ENCODE results near the gene DCLK2. TPM values are rescaled to one million over a fixed set of nuclear protein-coding genes. Genes with fewer than 3 reads are reported as not detected.

Gene DCLK2
- total RNA-seq, 1 experiment from 2014 or later, result 2.7 TPM

- ChIA-PET RAD21 (ENCODE audit: low non-redundant PET in 1 of 2, low total read pairs in 2 of 2, uncharacterized antibody in 2 of 2, unreplicated experiment in 2 of 2) (no interaction called here), POLR2A (no interaction called here), CTCF (no interaction called here)
- Histone ChIP-seq H2AFZ (ENCODE audit: low read depth, low read length, poor library complexity, severe bottlenecking) (no peak overlapping the region), H3K4me2 (ENCODE audit: low read length) (no peak overlapping the region), H3K79me2 (ENCODE audit: insufficient read depth, low read length) (no peaks in the 10 kb centered on the region), H4K20me1 (ENCODE audit: insufficient read depth) (no peaks in the 10 kb centered on the region), H3K4me3 (replicated peaks in 1 of 2; ENCODE audit: low read depth in 1 of 2, low read length in 2 of 2) (no peak overlapping the region), H3K27ac (ENCODE audit: low read depth, low read length) (no peak overlapping the region), H3K9me2 (ENCODE audit: insufficient read depth) (no peaks in the 10 kb centered on the region), H3K4me1 (ENCODE audit: control insufficient read depth in 1 of 2, insufficient read depth in 2 of 2, low read length in 2 of 2) (no peaks in the 10 kb centered on the region), H3K9me3 (ENCODE audit: control insufficient read depth in 1 of 2, insufficient read depth in 1 of 2, low read depth in 1 of 2, low read length in 2 of 2) (no peaks in the 10 kb centered on the region), H3K27me3 (ENCODE audit: insufficient read depth, low read length) (no peaks in the 10 kb centered on the region), H3K9ac (ENCODE audit: low read length) (no peak overlapping the region), H3K36me3 (ENCODE audit: control insufficient read depth in 1 of 2, insufficient read depth in 2 of 2, low read length in 2 of 2) (no peaks in the 10 kb centered on the region)
- BruUV-seq (replicated peaks), result no TSS peak
- intact Hi-C loops (cut with micrococcal nuclease), result no loop called here
- no peak for ATAC-seq
- DNase-seq (ENCODE audit: low read depth, low spot score), result no peak
- TF ChIP-seq ATF3 (IDR thresholded peaks at IDR 0.05) (no peak), CEBPB (IDR thresholded peaks at IDR 0.05; ENCODE audit: low read depth) (no peak), ZBTB33 (IDR thresholded peaks at IDR 0.05; ENCODE audit: extremely low read depth, insufficient replicate concordance, low read length) (no peak), YY1 (IDR thresholded peaks at IDR 0.05; ENCODE audit: extremely low read depth, insufficient replicate concordance, low read depth, low read length) (no peak), POLR2AphosphoS5 (IDR thresholded peaks at IDR 0.05; ENCODE audit: low read depth, low read length) (no peak), RAD21 (IDR thresholded peaks at IDR 0.05; ENCODE audit: low read depth) (no peak), TCF7L2 (IDR thresholded peaks at IDR 0.05; ENCODE audit: borderline replicate concordance, extremely low read depth, insufficient read depth, insufficient read length) (no peak), REST (IDR thresholded peaks at IDR 0.05; ENCODE audit: low read depth) (no peak), ZFX (IDR thresholded peaks at IDR 0.05) (no peak), POLR2A (IDR thresholded peaks at IDR 0.05; ENCODE audit: borderline replicate concordance, extremely low read depth, insufficient read depth, insufficient read length) (no peak), SP1 (IDR thresholded peaks at IDR 0.05; ENCODE audit: low read depth) (no peak), MAX (IDR thresholded peaks at IDR 0.05) (no peak), EGR1 (IDR thresholded peaks at IDR 0.05; ENCODE audit: low read depth) (no peak), ZNF274 (IDR thresholded peaks at IDR 0.05; ENCODE audit: low read depth, low read length) (no peak), EZH2 (IDR thresholded peaks at IDR 0.05) (no peak), SIN3A (IDR thresholded peaks at IDR 0.05; ENCODE audit: low read depth) (no peak)
Measured at GRCh38 chr4:150158041-150158440, 79.8 kb downstream of the DCLK2 start.

Measured in HCT116 (cell line).